ENCODE data around the gene ADGRL2. TPM values are rescaled to one million over a fixed set of nuclear protein-coding genes. Genes with fewer than 3 reads are reported as not detected.

The ADGRL2 gene
- total and polyA plus RNA-seq, 11 donors = 16.9 to 82.8 (median 54.3) TPM

GRCh38 chr1:81894867-81895266 is 94.1 kb downstream of the ADGRL2 start:
- TF ChIP-seq POLR2A (IDR thresholded peaks at IDR 0.05) (no peak), CTCF (IDR thresholded peaks at IDR 0.05) (no peak)
- no peaks in the 10 kb centered on the region for H3K36me3 ChIP-seq
- intact Hi-C loops (cut with DNase I) = no loop called here
- H3K9me3 ChIP-seq = no peaks in the 10 kb centered on the region
- ATAC-seq = no peak
- H3K27ac ChIP-seq = no peak overlapping the region
- H3K27me3 ChIP-seq = no peaks in the 10 kb centered on the region
- WGBS, 4 donors = 89 to 93% (median 90%) methylated on average over 2 of the region's 2 CpGs
- peaks cover 0 to 39% (median 7%) of the 10 kb centered on the region in 12 donors for H3K4me1 ChIP-seq
- H3K4me3 ChIP-seq = no peak overlapping the region
- no peak for DNase-seq

GRCh38 chr1:81899214-81899821 is 98.6 kb downstream of the ADGRL2 start:
- Histone ChIP-seq H3K9me3 (no peaks in the 10 kb centered on the region), H3K4me1 (peaks cover 0 to 17% (median 5%) of the 10 kb centered on the region in 12 donors), H3K27ac (no peak overlapping the region), H3K4me3 (no peak overlapping the region), H3K36me3 (no peaks in the 10 kb centered on the region), H3K27me3 (no peaks in the 10 kb centered on the region)
- no peak for ATAC-seq
- WGBS, 4 donors = 90 to 96% (median 94%) methylated on average over 5 of the region's 5 CpGs
- DNase-seq = no peak
- intact Hi-C loops (cut with DNase I) = no loop called here
- no peak for TF ChIP-seq POLR2A (IDR thresholded peaks at IDR 0.05)
- no peak for TF ChIP-seq CTCF (IDR thresholded peaks at IDR 0.05)

GRCh38 chr1:81907575-81907974 is 106.8 kb downstream of the ADGRL2 start:
- 94 to 99% (median 97%) methylated on average over 2 of the region's 2 CpGs for WGBS, 4 donors
- no peaks in the 10 kb centered on the region for H3K27me3 ChIP-seq

GRCh38 chr1:81912383-81912782 is 111.6 kb downstream of the ADGRL2 start:
- DNase-seq (no peak), ATAC-seq (no peak)
- intact Hi-C loops (cut with DNase I) = no loop called here
- Histone ChIP-seq H3K27me3 (no peaks in the 10 kb centered on the region), H3K4me1 (peaks cover 0 to 9% (median 0%) of the 10 kb centered on the region in 12 donors), H3K27ac (no peak overlapping the region), H3K4me3 (no peak overlapping the region), H3K9me3 (no peaks in the 10 kb centered on the region), H3K36me3 (peaks cover 0 to 15% (median 0%) of the 10 kb centered on the region in 9 donors)
- TF ChIP-seq POLR2A (IDR thresholded peaks at IDR 0.05) (no peak), CTCF (IDR thresholded peaks at IDR 0.05) (no peak)
- WGBS, 4 donors = 93 to 99% (median 95%) methylated on average over 3 of the region's 3 CpGs

More at GRCh38 chr1:81907575-81907974, 106.8 kb downstream of the ADGRL2 start:
- H3K4me3 ChIP-seq = no peak overlapping the region
- peaks cover 0 to 20% (median 0%) of the 10 kb centered on the region in 9 donors for H3K36me3 ChIP-seq
- TF ChIP-seq POLR2A (IDR thresholded peaks at IDR 0.05) (no peak), CTCF (IDR thresholded peaks at IDR 0.05) (no peak)
- H3K4me1 ChIP-seq = peaks cover 0 to 6% (median 0%) of the 10 kb centered on the region in 12 donors
- no peak overlapping the region for H3K27ac ChIP-seq
- intact Hi-C loops (cut with DNase I) = no loop called here
- H3K9me3 ChIP-seq = no peaks in the 10 kb centered on the region
- DNase-seq = no peak
- no peak for ATAC-seq
